HCT116 (cell line): Measurements from ENCODE around the gene TIAM1.

Experiments used
- CEBPB ChIP-seq: IDR thresholded peaks from 2 replicates; pipeline ENCODE4 v1.6.1; 2012; ENCODE audit warnings: low read depth
- CTCF ChIP-seq, 3 experiments: fragments of 200-600 bp in 1 of 3; sonication (generic) in 1 of 3; IDR thresholded peaks in 2 of 3; conservative IDR thresholded peaks in 1 of 3; 2 replicates each; pipeline ENCODE4 v1.5.1; 2012 to 2017; ENCODE audit warnings: low read depth in 2 of 3, low read length in 2 of 3, antibody characterized with exemption in 1 of 3, borderline replicate concordance in 1 of 3, control low read depth in 1 of 3, mild to moderate bottlenecking in 1 of 3, mixed read lengths in 1 of 3, mixed run types in 1 of 3, moderate library complexity in 1 of 3; ENCODE audit not compliant: insufficient read depth in 1 of 3
- EZH2 ChIP-seq: fragments of 200-600 bp; sonication (generic); IDR thresholded peaks from 2 replicates; pipeline ENCODE4 v1.6.1; 2017; ENCODE audit warnings: antibody characterized with exemption, mixed run types
- EZH2phosphoT487 ChIP-seq: fragments of 200-600 bp; IDR thresholded peaks from 2 replicates; pipeline ENCODE4 v1.6.1; 2018; ENCODE audit warnings: antibody characterized with exemption, borderline replicate concordance
- MAX ChIP-seq: IDR thresholded peaks from 2 replicates; pipeline ENCODE4 v1.6.1; 2012
- POLR2A ChIP-seq: IDR thresholded peaks from 2 replicates; pipeline ENCODE4 v1.7.0; 2011; ENCODE audit warnings: borderline replicate concordance; ENCODE audit not compliant: insufficient read depth, insufficient read length; ENCODE audit errors: extremely low read depth
- POLR2AphosphoS5 ChIP-seq: IDR thresholded peaks from 2 replicates; pipeline ENCODE4 v1.6.1; 2011; ENCODE audit warnings: mild to moderate bottlenecking, low read depth, low read length, moderate library complexity
- REST ChIP-seq: IDR thresholded peaks from 2 replicates; pipeline ENCODE4 v1.6.1; 2012; ENCODE audit warnings: low read depth
- SIN3A ChIP-seq: IDR thresholded peaks from 2 replicates; pipeline ENCODE4 v1.6.1; 2012; ENCODE audit warnings: low read depth
- ZBTB33 ChIP-seq: IDR thresholded peaks from 2 replicates; pipeline ENCODE4 v1.6.1; 2011; ENCODE audit warnings: mild to moderate bottlenecking, low read length, moderate library complexity; ENCODE audit not compliant: insufficient replicate concordance; ENCODE audit errors: extremely low read depth
- ZNF274 ChIP-seq: fragments of 200-500 bp; sonication (Bioruptor generic); IDR thresholded peaks from 2 replicates; pipeline ENCODE4 v1.6.1; 2014; ENCODE audit warnings: mild to moderate bottlenecking, low read depth, low read length, inconsistent platforms

GRCh38 chr21:31367801-31368200 is 23.7 kb upstream of the TIAM1 start:
- TF ChIP-seq CTCF (IDR thresholded peaks at IDR 0.05 in 2 of 3, conservative IDR thresholded peaks at IDR 0.05 in 1 of 3; ENCODE audit: borderline replicate concordance in 1 of 3, insufficient read depth in 1 of 3, low read depth in 2 of 3, low read length in 2 of 3) (no peak), EZH2phosphoT487 (no peak), REST (no peak), EZH2 (no peak), POLR2AphosphoS5 (no peak), ZNF274 (no peak), POLR2A (no peak), CEBPB (no peak), MAX (no peak), ZBTB33 (no peak), SIN3A (no peak)
